ENCODE measurements around the gene RTCB.

DNA sequence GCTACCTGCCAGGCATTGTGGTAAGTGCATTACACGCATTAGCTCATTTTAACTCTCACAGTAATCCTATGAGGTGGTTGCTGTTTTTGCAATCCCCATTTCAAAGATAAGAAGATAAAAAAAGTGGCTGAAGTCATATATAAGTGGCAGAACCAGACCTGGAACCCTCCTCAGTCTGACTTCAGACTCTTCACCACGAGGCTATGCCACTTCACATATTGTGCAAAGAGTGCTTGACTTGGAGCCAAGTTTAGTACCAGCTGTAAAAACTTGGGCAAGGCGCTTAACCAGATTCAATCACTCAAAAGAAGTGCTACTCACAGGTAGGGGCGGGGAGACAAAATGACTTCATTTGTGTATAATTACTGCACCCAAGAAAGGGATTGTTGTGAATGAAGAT, 36.9 kb upstream of the RTCB start:
- TF ChIP-seq POLR2AphosphoS5 (IDR thresholded peaks at IDR 0.05; ENCODE audit: low read depth, low read length) (no peak), POLR2A (IDR thresholded peaks at IDR 0.05; ENCODE audit: low read depth, low read length) (no peak), PAX5 (IDR thresholded peaks at IDR 0.05; ENCODE audit: insufficient read depth, low read length, severe bottlenecking) (no peak)

Measured in GM12891 (cell line).